GM18498 (cell line): Measurements from ENCODE around the gene PARVA.

ENCODE experiments used
- ATAC-seq: cut with Tn5 transposase; IDR thresholded peaks from one replicate; pipeline ENCODE4 v1.9.1; 2021; ENCODE audit warnings: mild to moderate bottlenecking, moderate library complexity; ENCODE audit not compliant: unreplicated experiment

PARVA gene

DNA sequence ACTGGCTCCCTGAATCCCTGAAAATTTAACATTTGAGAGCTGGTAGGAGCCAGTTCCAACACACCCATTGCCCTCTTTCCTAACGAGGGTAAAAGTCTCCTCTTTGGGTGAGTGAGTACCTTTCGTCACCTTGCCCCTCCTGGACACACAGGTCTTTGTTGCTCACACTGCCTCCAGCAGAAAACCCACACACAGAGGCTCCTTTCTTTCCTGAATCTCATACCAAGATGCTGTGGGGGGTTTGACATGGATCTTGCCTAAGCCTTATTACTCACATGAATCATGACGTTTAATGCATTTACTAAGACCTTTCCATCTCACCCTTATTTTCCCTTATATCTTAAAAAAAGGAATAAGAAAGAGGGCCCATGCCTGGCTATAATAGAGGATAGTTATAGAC is 53.0 kb downstream of the PARVA start:
- ATAC-seq = no peak

DNA sequence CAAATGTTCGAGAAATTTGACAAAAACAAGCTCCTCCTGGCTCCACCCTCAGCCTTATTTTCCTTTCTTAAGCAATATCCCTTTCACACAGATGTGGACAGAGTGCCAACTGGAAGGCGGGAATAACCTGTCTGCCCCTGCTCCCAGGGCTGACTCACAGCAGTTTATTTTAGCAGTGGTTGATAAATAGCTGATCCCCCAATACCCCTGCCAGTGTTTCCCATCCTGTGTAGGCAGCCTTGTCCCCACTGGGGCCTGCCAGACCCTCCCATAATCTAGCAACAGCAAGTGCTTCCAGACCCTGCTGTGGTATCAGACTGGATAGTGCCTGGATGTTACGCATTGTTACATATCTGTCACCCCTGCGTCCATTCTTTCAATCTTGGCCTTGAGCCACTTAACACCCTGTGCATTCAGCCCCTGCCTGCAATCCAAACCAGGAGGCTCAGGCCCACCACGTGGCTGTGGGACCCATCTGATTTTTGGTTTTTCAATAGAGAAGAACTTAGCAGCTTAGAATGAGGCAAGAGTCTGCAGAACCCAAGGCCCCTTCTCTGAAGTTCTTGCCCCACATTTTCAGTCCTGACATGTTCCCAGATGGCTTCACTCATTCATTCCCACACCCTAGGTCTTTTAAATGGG is 53.7 kb downstream of the PARVA start:
- no peak for ATAC-seq

DNA sequence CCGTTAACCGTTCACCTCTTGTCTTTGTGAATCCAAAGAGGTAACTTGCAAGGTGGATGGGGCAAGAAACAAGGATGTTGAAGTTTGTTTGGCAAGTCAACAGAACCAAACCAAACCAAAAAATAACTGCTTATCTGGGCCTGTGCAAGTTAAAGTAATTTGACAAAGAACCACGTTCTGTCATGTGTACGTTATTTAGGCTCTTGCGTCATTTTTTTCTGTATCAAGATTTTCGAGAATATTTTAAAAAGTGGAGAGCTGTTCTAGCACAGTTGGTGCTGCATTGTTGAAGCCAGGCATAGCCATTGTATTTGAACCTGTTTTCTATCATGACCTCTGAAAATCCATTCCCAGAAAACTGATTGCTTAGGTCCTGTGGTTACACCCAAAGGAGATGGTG is 55.1 kb downstream of the PARVA start:
- ATAC-seq = no peak

DNA sequence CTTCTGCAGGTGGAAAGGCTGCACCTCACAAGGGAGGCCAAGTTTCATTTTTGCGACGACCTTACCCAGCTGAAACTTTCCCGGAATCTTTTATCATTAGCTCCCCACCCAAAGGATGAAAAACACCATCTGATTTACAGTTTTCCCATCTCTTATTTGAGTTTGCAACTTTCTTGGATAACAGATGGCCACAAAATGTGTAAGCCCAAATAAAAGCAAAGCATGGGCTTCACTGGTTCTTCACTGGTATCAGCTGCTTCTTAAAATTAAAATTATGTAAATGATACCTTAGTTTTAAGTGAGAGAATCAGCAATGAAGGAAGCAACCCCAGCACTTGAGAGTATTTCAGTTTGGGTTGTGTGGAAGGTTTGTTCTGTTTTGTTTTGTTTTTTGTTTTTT is 55.8 kb downstream of the PARVA start:
- ATAC-seq = no peak

DNA sequence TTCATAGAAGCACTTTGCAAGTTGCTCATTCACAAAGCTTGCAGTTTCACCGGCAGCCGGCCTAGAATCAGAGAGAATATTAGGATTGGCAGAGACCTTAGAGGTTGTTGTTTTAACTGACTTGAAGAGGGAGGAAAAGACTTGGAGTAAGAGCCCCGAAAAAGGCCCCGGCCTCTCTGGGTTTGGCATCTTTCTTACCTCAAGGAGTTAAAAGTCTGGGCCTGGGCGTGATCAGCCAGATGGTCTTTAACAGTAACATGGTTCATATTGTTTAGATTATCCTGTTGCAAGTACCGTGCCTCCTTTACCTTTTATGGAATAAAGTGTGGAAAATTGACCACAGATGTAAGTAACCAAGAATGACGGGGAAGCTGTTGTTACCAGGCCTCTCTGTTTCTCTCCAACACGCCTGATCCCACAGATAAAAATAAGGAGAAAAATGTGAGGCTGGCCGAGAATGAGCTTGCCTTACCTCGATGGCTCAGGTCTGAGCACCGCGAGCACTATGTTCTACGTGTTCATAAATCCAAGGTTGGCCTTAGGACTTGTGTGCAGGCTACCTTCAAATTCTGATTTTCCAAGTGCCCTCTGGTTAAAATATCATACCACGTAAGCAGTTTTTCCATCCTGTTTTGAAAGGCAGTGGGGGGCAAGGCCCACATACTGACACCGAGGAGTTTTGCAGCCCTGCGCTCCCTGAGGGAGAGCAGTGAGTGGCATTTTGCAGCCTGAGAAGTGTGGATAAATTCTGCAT is 56.4 kb downstream of the PARVA start:
- ATAC-seq = no peak

DNA sequence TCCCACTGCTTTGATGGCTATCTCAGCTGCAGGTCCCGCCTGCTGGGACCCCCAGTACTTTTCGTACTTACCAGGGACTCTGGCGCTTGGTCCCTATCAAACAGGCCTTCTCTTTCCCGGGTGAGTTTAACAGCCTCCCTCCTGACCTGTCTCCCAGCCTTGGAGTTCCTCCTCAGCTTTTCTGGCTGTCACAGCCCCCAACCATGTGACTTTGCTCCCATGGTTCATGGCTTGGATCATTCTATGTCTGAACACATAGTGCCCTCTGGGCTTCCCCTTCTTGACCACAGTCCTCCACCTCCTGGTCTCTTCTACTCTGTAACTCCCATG is 56.9 kb downstream of the PARVA start:
- ATAC-seq = no peak

DNA sequence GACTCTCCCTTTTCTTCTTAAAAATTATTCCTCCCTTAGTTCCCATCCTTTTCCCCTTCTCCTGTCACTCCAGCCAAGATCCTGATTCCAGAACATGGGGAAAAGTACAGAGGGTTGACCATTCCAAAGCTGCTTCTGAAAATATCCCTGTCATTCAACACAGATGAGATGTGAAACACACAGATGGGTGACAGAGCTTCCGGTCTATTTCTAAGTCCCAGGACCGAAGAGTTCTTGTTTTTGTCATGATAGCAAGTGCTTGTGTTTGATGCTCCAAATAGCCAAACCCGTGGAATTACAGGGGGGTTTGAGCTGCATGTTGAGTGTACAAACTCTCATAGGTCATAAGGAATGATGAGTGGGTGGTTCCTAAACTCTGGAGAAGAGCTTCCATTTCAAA is 57.9 kb downstream of the PARVA start:
- no peak for ATAC-seq

DNA sequence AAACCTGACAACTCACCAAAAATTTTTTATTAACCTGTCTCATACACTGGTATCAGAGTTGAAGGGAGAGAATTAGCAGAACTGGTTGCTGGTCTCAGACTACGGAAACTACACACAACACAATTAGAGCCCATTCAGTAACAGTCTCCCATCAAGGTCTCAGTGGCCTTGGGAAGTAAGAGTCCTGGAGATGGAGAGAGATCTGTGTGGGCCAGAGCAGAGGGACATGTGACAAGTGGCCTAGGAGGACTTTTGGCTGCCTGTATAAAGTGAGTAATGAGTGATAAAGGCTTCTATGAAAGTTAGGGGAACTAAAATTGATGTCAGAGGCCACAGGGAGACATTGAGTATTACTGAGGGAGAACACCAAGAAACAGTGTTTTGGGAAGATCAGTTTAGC is 58.9 kb downstream of the PARVA start:
- ATAC-seq = no peak

DNA sequence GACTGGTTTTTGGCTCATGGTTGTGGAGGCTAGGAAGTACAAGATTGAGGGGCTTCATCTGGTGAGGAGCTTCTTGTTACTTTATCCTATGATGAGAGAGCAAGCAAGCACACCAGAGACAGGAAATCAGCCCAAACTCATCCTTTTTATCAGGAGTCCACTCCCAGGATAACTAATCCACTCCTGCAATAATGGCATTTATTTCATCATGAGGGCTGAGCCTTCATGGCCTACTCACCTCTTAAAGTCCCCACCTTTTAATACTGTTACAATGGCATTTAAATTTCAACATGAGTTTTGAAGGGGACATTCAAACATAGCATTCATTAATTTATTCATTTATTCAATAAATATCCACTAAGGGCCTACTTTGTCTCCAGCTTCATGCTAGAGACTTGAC is 60.9 kb downstream of the PARVA start:
- no peak for ATAC-seq

DNA sequence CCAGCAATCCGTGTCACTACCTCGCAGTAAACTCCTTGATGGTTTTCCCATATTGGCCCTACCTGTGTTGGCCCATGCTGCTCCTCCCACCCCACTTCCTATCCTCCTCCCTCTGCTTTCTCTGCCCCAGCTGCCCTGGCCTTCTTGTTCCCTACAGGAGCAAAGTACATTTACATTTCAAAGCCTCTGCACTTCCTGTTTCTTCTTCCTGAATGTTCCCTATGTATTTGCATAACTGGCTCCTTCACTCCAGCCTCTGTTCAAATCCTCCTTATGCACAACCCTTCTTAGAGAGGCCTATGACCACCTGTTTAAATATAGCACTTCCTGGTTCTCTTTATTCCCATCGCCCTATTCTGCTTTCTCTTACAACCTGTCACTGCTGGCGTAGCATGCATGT is 62.2 kb downstream of the PARVA start:
- ATAC-seq = no peak

DNA sequence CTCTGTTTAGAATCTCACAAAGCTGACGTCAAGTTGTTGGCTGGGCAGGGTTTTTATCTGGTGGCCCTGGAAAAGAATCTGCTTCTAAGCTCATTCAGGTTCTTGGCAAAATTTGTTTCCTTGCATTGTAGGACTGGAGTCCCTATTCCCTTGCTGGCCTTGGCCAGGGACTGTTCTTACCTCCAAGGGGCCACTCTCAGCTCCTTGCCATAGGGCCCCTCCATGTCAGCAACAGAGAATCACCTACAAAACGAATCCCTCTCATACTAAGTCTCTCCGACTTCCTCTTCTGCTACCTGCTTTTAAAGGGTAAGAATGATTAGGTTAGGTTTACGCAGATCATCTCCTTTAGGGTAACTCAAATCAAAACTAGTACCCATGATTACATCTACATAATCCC is 63.2 kb downstream of the PARVA start:
- ATAC-seq = no peak

DNA sequence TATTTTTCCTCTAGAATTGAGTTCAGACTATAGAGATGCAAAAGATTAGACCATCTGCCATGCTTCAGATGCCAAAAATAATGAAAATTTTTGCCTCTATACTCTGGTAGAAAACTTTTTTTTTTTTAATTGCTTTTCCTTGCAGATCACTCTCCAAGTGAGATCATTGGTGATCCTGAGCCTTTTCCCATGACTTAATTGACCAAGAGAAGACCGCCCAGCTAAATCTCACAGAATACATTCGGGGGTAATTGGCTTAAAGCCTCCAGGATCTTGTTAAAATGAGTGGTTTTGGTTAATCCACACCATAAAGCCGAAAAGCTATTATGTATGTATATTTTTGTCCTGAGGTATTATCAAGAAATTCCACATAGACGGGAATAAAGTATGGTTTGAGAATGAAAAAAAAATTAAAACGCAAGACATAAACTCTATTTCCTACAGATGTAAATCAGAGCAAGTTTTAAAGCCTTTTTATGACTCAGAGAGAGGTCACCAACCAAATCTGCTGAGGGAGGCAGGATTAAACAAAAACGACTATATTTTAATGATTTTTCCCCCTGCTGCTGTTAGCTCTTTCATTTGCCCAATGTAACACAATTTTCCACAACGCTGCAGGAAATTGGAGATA is 64.0 kb downstream of the PARVA start:
- no peak for ATAC-seq

DNA sequence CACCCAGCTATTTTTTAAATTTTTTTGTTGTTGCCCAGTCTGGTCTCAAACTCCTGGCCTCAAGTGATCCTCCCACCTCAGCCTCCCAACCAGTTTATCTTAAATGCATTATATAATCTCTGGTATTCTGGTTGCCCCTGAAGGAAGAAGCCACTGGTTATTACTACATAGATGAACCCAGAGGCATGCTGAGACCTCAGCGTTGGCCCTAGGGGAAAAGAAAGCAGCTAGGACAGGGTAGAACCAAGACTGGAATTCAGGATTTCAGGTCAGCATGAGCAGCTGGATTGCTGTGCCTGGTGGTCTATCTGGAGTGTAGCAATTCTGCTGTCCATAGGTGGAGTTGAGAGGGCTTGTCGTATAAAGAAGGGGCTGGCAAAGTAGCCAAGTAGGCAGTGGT is 67.2 kb downstream of the PARVA start:
- no peak for ATAC-seq

DNA sequence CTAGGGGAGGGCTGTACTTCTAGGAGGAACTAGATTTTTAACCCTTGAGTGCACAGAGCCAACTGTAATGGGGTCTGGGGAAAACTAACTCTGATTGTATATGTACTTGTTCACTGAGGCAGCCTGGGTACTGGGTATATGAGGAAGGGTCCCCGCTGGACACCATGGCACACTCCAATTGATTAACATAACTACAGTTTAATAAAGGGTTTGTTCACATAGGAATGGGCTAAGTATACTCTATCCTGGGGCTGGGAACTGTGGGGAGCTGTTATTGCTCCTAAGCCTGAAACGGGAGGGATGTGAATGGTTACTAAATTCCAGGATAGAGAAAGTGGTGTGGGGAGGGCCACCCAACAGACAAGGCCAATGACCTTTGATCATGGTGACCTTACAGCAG is 67.6 kb downstream of the PARVA start:
- ATAC-seq = no peak

DNA sequence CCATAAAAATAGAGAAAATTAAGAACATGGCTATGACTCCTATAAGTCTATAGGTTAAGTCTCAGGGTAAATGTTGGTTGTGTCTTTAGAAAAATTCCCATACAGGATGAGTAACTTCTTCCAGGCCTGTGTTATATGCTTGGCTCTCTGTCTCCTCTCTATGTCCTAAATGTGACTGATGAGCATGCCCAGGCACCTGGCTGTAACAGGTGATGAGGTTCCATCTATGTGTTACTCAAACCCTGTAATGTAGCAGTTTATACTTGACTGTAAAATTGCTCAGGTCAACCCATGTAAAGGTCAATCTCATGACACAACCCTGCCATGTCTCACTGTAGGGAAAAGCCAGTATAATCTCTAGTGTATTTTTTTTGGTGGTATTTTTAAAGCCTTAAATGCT is 69.5 kb downstream of the PARVA start:
- no peak for ATAC-seq

DNA sequence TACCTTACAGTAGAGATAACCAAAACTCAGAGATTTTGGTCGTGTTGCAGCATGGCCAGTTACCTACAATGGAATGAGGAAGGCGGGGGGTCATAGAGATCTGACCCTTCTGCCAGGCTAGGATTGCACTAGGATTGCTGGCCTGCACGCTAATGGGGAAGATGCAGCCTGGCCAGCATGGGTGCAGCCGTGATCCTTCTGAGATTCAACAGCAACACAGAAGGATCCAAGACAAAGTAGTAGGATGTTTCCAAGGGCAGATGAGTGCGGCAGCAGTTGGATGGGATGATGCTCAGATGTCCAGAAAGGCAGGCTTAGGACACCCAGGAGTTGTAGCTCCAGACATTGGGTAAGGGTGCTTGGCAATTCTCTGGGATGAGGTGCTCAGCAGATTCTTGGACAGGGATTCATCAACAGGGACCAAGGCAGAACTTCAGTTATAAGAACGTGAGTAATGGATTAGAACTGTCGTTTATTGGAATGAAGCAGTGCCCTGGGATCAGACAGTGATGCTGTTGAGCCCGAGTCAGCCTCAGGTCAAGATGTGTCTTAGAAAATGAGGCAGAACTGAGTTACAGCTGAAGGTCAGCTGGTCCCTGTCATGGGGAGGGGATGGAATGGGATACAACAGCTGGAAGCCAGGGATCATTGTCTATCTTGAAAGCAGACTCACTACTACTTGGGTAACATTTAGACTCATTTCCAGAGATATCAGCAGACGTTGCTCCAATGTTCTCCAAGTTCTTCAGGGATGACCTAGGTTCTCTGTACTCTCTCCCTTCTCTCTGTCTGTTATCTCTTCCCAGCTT is 71.0 kb downstream of the PARVA start:
- ATAC-seq = no peak

DNA sequence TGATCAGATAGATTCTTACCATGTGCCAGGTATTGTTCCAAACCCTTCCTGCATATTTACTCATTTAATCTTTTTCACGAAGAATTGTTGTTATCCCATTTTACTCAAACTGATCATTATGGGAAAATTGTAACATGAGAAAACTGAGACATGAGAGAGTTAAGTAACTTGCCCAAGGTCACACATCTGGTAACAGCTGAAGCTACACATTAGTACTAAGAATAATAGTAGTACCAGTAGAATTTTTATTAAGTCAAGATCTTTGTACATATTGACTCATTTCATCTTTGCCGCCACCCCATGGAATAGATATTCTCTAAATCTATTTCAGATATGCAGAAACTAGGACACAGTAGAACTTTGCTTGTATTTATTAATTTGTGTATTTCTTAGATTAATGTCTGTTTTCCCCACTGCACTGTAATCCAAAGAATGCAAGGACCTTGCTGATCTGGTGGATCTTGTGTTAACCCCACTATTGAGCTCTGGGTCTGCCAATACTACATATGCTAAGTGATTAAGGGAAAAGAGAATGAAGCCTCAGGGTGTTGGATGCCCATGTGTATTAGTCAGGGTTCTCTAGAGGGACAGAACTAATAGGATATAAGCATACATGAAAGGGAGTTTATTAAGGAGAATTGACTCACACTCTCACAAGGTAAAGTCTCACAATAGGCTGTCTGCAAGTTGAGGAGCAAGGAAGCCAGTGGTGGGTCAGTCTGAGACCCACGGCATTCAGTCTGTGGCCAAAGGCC is 72.8 kb downstream of the PARVA start:
- no peak for ATAC-seq

DNA sequence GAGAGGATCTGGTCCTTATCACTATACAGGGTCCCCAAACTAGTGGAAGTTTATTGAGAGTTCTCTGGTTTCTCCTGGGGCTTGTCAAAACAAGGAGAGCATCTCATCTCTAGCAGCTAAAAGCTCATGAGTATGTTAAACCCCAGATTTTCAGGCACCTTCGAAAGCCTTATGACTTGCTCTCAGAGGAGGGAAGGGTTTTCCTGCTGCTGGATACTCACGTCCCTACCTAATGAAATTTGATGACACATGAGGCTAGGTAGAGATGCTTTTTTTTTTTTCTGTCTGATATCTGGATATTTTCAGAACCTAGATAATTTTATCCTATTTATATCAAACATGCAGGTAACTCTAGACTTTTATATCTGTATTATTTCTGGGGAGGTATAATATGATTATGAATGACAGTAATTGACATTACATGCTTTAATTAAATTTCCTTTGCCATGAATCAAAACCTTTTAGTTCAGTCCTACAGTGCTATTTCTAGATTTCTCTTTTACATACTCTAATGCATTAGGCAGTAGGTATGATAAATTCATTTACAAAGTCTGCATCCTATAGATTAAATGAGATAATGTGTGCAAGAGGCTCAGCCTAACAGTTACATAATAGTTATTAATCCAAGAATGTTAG is 73.9 kb downstream of the PARVA start:
- no peak for ATAC-seq

DNA sequence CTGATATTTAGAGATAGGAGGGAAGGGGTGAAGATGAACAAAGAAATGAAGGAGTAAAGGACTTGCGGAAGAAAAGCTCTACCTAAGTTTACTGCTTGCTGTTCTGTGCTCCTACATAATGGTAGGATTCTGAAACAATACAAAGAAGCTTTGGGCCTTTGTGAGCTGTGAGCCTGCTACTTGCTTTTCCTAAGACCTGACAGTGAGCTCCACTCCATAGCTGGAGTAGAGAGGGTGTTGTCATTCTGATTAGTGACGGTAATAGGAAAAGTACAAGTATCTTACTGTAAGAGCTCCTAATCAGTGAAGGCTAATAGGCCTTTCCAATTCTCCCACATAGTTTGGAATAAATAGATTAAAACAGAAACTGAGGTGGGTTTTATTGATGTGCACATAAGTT is 75.9 kb downstream of the PARVA start:
- no peak for ATAC-seq

DNA sequence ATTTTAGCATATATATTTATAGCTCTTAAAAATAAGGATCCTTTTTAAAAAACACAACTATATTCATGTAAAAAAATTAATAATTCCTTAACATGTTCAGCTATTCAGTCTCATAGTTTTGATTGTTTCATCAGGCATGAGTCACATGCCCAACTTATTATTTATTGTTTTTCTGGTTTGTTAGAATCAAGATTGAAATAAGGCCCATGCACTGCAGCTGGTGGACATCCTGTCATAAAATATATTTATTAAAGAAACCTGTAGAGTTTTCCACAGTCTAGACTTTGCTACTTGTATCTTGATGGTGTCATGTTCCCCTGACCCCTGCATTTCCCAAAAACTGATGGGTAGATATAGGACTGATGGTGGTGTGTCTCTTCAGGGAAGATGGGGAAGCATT is 77.4 kb downstream of the PARVA start:
- no peak for ATAC-seq

DNA sequence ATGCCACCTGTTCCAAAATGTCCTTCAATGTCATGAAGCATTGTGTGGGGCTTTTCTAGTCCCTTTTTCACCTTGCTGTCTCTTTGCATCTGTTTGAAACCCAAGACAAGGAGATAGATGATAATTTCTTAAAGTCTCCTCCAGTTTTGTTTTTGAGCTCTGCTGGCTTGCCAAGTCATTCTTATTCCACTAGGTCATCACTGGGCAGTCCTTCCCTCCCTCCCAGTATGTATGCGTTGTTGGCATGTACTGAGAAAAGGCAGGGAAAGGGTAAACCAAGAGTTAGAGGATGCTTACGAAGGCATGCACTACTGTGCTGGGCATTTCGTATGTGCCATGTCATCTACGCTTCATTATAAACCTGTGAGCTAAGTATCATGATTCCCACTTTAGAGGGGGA is 78.6 kb downstream of the PARVA start:
- no peak for ATAC-seq
